Activated B cell treated with CpG ODN at 0.5 μM for 24 hours (primary cell): Measurements from ENCODE around the gene SYDE1. TPM values are rescaled to one million over a fixed set of nuclear protein-coding genes. Genes with fewer than 3 reads are reported as not detected.

Source experiments
- ATAC-seq: fragments of 200-7000 bp; cut with Tn5 transposase; one replicate; pipeline ENCODE4 v1.10.0; 2021; ENCODE audit warnings: low read depth, mild to moderate bottlenecking, moderate library complexity
- CTCF ChIA-PET: fragments of 350-600 bp; sonication (Branson Sonifier 250); formaldehyde crosslinking; loops from one replicate; lab custom pipeline; 2021; ENCODE audit warnings: antibody characterized with exemption; lab: Charles Lee
- POLR2A ChIA-PET: fragments of 350-600 bp; sonication (Branson Sonifier 250); formaldehyde crosslinking; loops from one replicate; lab custom pipeline; 2021; ENCODE audit warnings: antibody characterized with exemption; lab: Charles Lee
- DNase-seq: peaks from one replicate; pipeline ENCODE4 v3.0.0; 2022
- H3K27ac Mint-ChIP-seq: one replicate; pipeline ENCODE4 v1.8.0; 2020; ENCODE audit warnings: mixed read lengths
- H3K27me3 Mint-ChIP-seq: one replicate; pipeline ENCODE4 v1.8.0; 2021; ENCODE audit warnings: mixed read lengths
- H3K36me3 Mint-ChIP-seq: one replicate; pipeline ENCODE4 v1.8.0; 2021; ENCODE audit warnings: low read depth, mixed read lengths
- H3K4me1 Mint-ChIP-seq: one replicate; pipeline ENCODE4 v1.8.0; 2021; ENCODE audit warnings: mixed read lengths
- H3K4me3 Mint-ChIP-seq: one replicate; pipeline ENCODE4 v1.8.0; 2020; ENCODE audit warnings: mild to moderate bottlenecking, mixed read lengths
- H3K9me3 Mint-ChIP-seq: one replicate; pipeline ENCODE4 v1.8.0; 2020; ENCODE audit warnings: mixed read lengths
- CTCF ChIP-seq: fragments of 200-600 bp; IDR thresholded peaks from one replicate; pipeline ENCODE4 v1.8.0; 2022; ENCODE audit warnings: antibody characterized with exemption, mild to moderate bottlenecking
- intact Hi-C: fragments of 100-400 bp; cut with micrococcal nuclease; formaldehyde crosslinking; loops from one replicate; pipeline ENCODE4 v1.15.1; 2024
- total RNA-seq: library from RNA; stranded (reverse); gene quantifications from 2 replicates; pipeline ENCODE4 v1.2.3, GENCODE V29; 2022

Gene SYDE1
- total RNA-seq, 1 donor from 2014 or later = not detected

GRCh38 chr19:15147090-15147489, 39.9 kb downstream of the SYDE1 start:
- ATAC-seq (no peak), DNase-seq (no peak)
- Mint-ChIP-seq H3K9me3 (no peaks in the 10 kb centered on the region), H3K27ac (no peak overlapping the region), H3K36me3 (no peaks in the 10 kb centered on the region), H3K27me3 (peaks cover 5% of the 10 kb centered on the region), H3K4me1 (no peaks in the 10 kb centered on the region), H3K4me3 (no peak overlapping the region)
- intact Hi-C loops = no loop called here
- POLR2A ChIA-PET = no interaction called here
- CTCF ChIA-PET = interaction anchor here (0.6 to 1.0 kb wide), 3 partner anchors 55 to 274 kb away, joined by 3 read pairs; no protein-coding TSS in a partner anchor
- TF ChIP-seq CTCF = no peak

- Mint-ChIP-seq H3K27me3 (peaks cover 14% of the 10 kb centered on the region), H3K9me3 (peaks cover 8% of the 10 kb centered on the region), H3K27ac (no peak overlapping the region), H3K4me1 (no peaks in the 10 kb centered on the region), H3K36me3 (no peaks in the 10 kb centered on the region), H3K4me3 (no peak overlapping the region)
- TF ChIP-seq CTCF = no peak
- ATAC-seq = no peak
- intact Hi-C loops = loop anchor here (1.0 kb wide), 2 partner anchors 57 to 575 kb away; no protein-coding TSS in a partner anchor
- ChIA-PET CTCF (interaction anchor here (3.6 kb wide), 1 partner anchor 57 kb away, joined by 37 read pairs; no protein-coding TSS in a partner anchor), POLR2A (no interaction called here)
- DNase-seq = no peak
These were observed 42.5 kb downstream of the SYDE1 start for GRCh38 chr19:15149737-15150136.

GRCh38 chr19:15154002-15154612, 46.9 kb downstream of the SYDE1 start:
- CTCF ChIA-PET = interaction anchor here (0.9 kb wide), 1 partner anchor 16 kb away, joined by 3 read pairs; no protein-coding TSS in a partner anchor
- H3K4me3 Mint-ChIP-seq = no peak overlapping the region
- H3K36me3 Mint-ChIP-seq = no peaks in the 10 kb centered on the region
- TF ChIP-seq CTCF = no peak
- H3K9me3 Mint-ChIP-seq = peaks cover 12% of the 10 kb centered on the region
- peaks cover 17% of the 10 kb centered on the region for H3K27me3 Mint-ChIP-seq
- no peak for DNase-seq
- no peaks in the 10 kb centered on the region for H3K4me1 Mint-ChIP-seq
- ATAC-seq = no peak
- H3K27ac Mint-ChIP-seq = no peak overlapping the region
- intact Hi-C loops = loop anchor here (1.0 kb wide), 1 partner anchor 62 kb away; no protein-coding TSS in a partner anchor
- POLR2A ChIA-PET = no interaction called here

- CTCF ChIA-PET = interaction anchor here (0.9 to 1.2 kb wide), 2 partner anchors 17 to 63 kb away, joined by 3 read pairs; no protein-coding TSS in a partner anchor
- no peak for TF ChIP-seq CTCF
- peaks cover 15% of the 10 kb centered on the region for H3K27me3 Mint-ChIP-seq
- peaks cover 12% of the 10 kb centered on the region for H3K9me3 Mint-ChIP-seq
- ATAC-seq = no peak
- no peaks in the 10 kb centered on the region for H3K4me1 Mint-ChIP-seq
- intact Hi-C loops = no loop called here
- H3K36me3 Mint-ChIP-seq = no peaks in the 10 kb centered on the region
- H3K27ac Mint-ChIP-seq = no peak overlapping the region
- POLR2A ChIA-PET = no interaction called here
- DNase-seq = no peak
- no peak overlapping the region for H3K4me3 Mint-ChIP-seq
These were observed 48.1 kb downstream of the SYDE1 start for GRCh38 chr19:15155296-15155695.

GRCh38 chr19:15156391-15156790, 49.2 kb downstream of the SYDE1 start:
- Mint-ChIP-seq H3K9me3 (peaks cover 12% of the 10 kb centered on the region), H3K4me3 (no peak overlapping the region), H3K36me3 (no peaks in the 10 kb centered on the region), H3K27ac (no peak overlapping the region), H3K4me1 (no peaks in the 10 kb centered on the region), H3K27me3 (peaks cover 12% of the 10 kb centered on the region)
- TF ChIP-seq CTCF = no peak
- ChIA-PET CTCF (no interaction called here), POLR2A (no interaction called here)
- DNase-seq (no peak), ATAC-seq (no peak)
- intact Hi-C loops = no loop called here
